ENCODE results near the gene PDE10A. TPM values are rescaled to one million over a fixed set of nuclear protein-coding genes. Genes with fewer than 3 reads are reported as not detected.

PDE10A gene
- total and polyA plus RNA-seq, 9 of the 15 experiments (the other 6 are each of a cell fraction or from before 2014, with no cell fraction given), result 0.04 TPM; not detected in 8

DNA sequence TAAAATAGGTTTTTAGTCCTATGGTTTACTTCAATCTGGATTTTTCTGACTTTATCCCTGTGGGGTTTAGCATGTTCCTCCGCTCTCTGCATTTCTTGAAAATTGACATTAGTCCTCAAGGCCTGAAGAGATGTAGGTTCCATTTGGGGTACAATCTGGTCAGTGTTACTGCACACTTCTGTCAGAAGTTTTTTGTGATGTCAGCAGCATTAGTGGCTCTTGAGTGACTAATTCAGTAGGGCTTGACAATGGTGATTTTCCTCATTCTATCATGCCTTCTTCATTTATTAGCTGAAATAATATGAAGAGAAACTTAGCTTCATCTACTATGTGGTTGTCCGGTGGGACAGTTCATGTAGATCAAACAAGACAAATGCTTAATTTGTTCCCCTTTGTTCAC is 114.6 kb downstream of the PDE10A start (continued):
- no peak for TF ChIP-seq PATZ1 (CRISPR knock-in tag; IDR thresholded peaks at IDR 0.05; ENCODE audit: borderline replicate concordance)
- no peak for TF ChIP-seq HSF4 (CRISPR knock-in tag; IDR thresholded peaks at IDR 0.05; ENCODE audit: borderline replicate concordance)
- TF ChIP-seq, protein P1, sequence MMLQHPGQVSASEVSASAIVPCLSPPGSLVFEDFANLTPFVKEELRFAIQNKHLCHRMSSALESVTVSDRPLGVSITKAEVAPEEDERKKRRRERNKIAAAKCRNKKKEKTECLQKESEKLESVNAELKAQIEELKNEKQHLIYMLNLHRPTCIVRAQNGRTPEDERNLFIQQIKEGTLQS (IDR thresholded peaks at IDR 0.05), result no peak
- TF ChIP-seq, protein P1 (CRISPR knock-in tag; conservative IDR thresholded peaks at IDR 0.05), result no peak
- TF ChIP-seq, protein P2, sequence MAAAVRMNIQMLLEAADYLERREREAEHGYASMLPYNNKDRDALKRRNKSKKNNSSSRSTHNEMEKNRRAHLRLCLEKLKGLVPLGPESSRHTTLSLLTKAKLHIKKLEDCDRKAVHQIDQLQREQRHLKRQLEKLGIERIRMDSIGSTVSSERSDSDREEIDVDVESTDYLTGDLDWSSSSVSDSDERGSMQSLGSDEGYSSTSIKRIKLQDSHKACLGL (CRISPR knock-in tag; IDR thresholded peaks at IDR 0.05; ENCODE audit: borderline replicate concordance, poor library complexity, severe bottlenecking), result no peak
- no peak for TF ChIP-seq RFX1 (IDR thresholded peaks at IDR 0.05)
- TF ChIP-seq ZNF592 (IDR thresholded peaks at IDR 0.05), result no peak
- no peak for TF ChIP-seq OTX1 (CRISPR knock-in tag; IDR thresholded peaks at IDR 0.05)
